Trophoblast cell (in vitro differentiated cells and primary cell): ENCODE measurements around the gene KRTAP10-7.
"Not testable (repeated sequence)": the region's sequence is repeated elsewhere in the genome, so short reads cannot be mapped to it uniquely, and the experiment has no call there.

ENCODE experiments used
- DNase-seq, 2 donors: peaks; one replicate each; pipeline ENCODE4 v3.0.0-alpha.2; 2016
- H2AFZ ChIP-seq: 2 replicates; pipeline ENCODE4 v1.6.1; 2013; ENCODE audit warnings: low read length, moderate library complexity, mild to moderate bottlenecking; ENCODE audit not compliant: insufficient read depth, poor library complexity
- H2AK5ac ChIP-seq: 2 replicates; pipeline ENCODE4 v1.6.1; 2013; ENCODE audit warnings: mild to moderate bottlenecking, low read length
- H2BK120ac ChIP-seq: 2 replicates; pipeline ENCODE4 v1.6.1; 2013; ENCODE audit warnings: low read length, mild to moderate bottlenecking, moderate library complexity; ENCODE audit not compliant: insufficient read depth, poor library complexity
- H2BK12ac ChIP-seq: 2 replicates; pipeline ENCODE4 v1.6.1; 2013; ENCODE audit warnings: mild to moderate bottlenecking, low read length, moderate library complexity
- H2BK5ac ChIP-seq: 2 replicates; pipeline ENCODE4 v1.6.1; 2013; ENCODE audit warnings: low read length, low read depth, moderate library complexity, mild to moderate bottlenecking; ENCODE audit not compliant: poor library complexity
- H3K14ac ChIP-seq: 2 replicates; pipeline ENCODE4 v1.6.1; 2013; ENCODE audit warnings: mild to moderate bottlenecking, low read length
- H3K18ac ChIP-seq: 2 replicates; pipeline ENCODE4 v1.6.1; 2013; ENCODE audit warnings: mild to moderate bottlenecking, low read length
- H3K23ac ChIP-seq: 2 replicates; pipeline ENCODE4 v1.6.1; 2013; ENCODE audit warnings: low read length
- H3K27ac ChIP-seq: 2 replicates; pipeline ENCODE4 v1.5.1; 2013; ENCODE audit warnings: low read depth, mild to moderate bottlenecking, inconsistent platforms, low read length, moderate library complexity
- H3K27me3 ChIP-seq: 2 replicates; pipeline ENCODE4 v1.6.1; 2013; ENCODE audit warnings: inconsistent platforms, mild to moderate bottlenecking, low read length, moderate library complexity; ENCODE audit not compliant: insufficient read depth
- H3K36me3 ChIP-seq, 2 experiments: 1 replicate in 1 of 2; 2 replicates in 1 of 2; pipeline ENCODE4 v1.6.1; 2013; ENCODE audit warnings: low read length in 2 of 2, mild to moderate bottlenecking in 2 of 2, moderate library complexity in 1 of 2; ENCODE audit not compliant: insufficient read depth in 2 of 2, control insufficient read depth in 1 of 2
- H3K4ac ChIP-seq: 2 replicates; pipeline ENCODE4 v1.6.1; 2013; ENCODE audit warnings: low read depth, mild to moderate bottlenecking, low read length, moderate library complexity
- H3K4me1 ChIP-seq, 2 experiments: 1 replicate in 1 of 2; 2 replicates in 1 of 2; pipeline ENCODE4 v1.6.1; 2013; ENCODE audit warnings: low read length in 2 of 2, mild to moderate bottlenecking in 2 of 2, moderate library complexity in 1 of 2; ENCODE audit not compliant: insufficient read depth in 2 of 2, control insufficient read depth in 1 of 2
- H3K4me2 ChIP-seq: 2 replicates; pipeline ENCODE4 v1.6.1; 2013; ENCODE audit warnings: inconsistent platforms, mild to moderate bottlenecking, low read length, moderate library complexity
- H3K4me3 ChIP-seq: 2 replicates; pipeline ENCODE4 v1.5.1; 2013; ENCODE audit warnings: mild to moderate bottlenecking, low read depth, low read length, inconsistent platforms
- H3K79me1 ChIP-seq: one replicate; pipeline ENCODE4 v1.6.1; 2013; ENCODE audit warnings: low read length
- H3K79me2 ChIP-seq: 2 replicates; pipeline ENCODE4 v1.6.1; 2013; ENCODE audit warnings: low read length, mild to moderate bottlenecking; ENCODE audit not compliant: control insufficient read depth, insufficient read depth, poor library complexity
- H3K9ac ChIP-seq: 2 replicates; pipeline ENCODE4 v1.6.1; 2013; ENCODE audit warnings: mild to moderate bottlenecking, low read length
- H3K9me3 ChIP-seq: 2 replicates; pipeline ENCODE4 v1.6.1; 2013; ENCODE audit warnings: low read depth, mild to moderate bottlenecking, control low read depth, inconsistent platforms, low read length; ENCODE audit not compliant: insufficient read depth
- H4K12ac ChIP-seq: 2 replicates; pipeline ENCODE4 v1.6.1; 2013; ENCODE audit warnings: low read depth, mild to moderate bottlenecking, low read length, moderate library complexity
- H4K8ac ChIP-seq: 2 replicates; pipeline ENCODE4 v1.6.1; 2013; ENCODE audit warnings: low read depth, mild to moderate bottlenecking, low read length, moderate library complexity
- H4K91ac ChIP-seq: one replicate; pipeline ENCODE4 v1.6.1; 2013; ENCODE audit warnings: low read depth, mild to moderate bottlenecking, low read length, moderate library complexity
- WGBS: extraction: QIAGEN DNeasy Blood & Tissue Kit; methylation state at CpG from one replicate; pipeline ENCODE4 v1.1.7; 2013; ENCODE audit warnings: missing lambda C conversion rate; ENCODE audit not compliant: insufficient read length, insufficient coverage; ENCODE audit errors: extremely low coverage; 5-methylcytosine and 5-hydroxymethylcytosine counted together

KRTAP10-7 gene

GRCh38 chr21:44558329-44558675 lies 42.1 kb upstream of the KRTAP10-7 start:
- H3K79me1 ChIP-seq, H3K27me3 ChIP-seq, H4K8ac ChIP-seq, H3K23ac ChIP-seq, H2BK12ac ChIP-seq, H3K4me1 ChIP-seq, H2AK5ac ChIP-seq, H2AFZ ChIP-seq, H4K91ac ChIP-seq, H3K9ac ChIP-seq, H2BK120ac ChIP-seq, H3K79me2 ChIP-seq, H3K36me3 ChIP-seq, H3K4me3 ChIP-seq, H3K9me3 ChIP-seq, H3K27ac ChIP-seq, H3K4ac ChIP-seq, DNase-seq, H3K18ac ChIP-seq, H3K4me2 ChIP-seq, H4K12ac ChIP-seq, H2BK5ac ChIP-seq, H3K14ac ChIP-seq: not testable (repeated sequence)
- WGBS: no CpG with 5 or more reads among the region's 10 CpGs

- no peak within 1 kb of the TSS for H4K12ac ChIP-seq
- H4K91ac ChIP-seq: no peak within 1 kb of the TSS
- H3K9ac ChIP-seq: no peak within 1 kb of the TSS
- H2AFZ ChIP-seq: no peak within 1 kb of the TSS
- H3K4me2 ChIP-seq: no peak within 1 kb of the TSS
- WGBS: no CpG with 5 or more reads among the region's 5 CpGs
- no peak within 1 kb of the TSS for H3K14ac ChIP-seq
- H3K79me2 ChIP-seq: no peaks in the 10 kb centered on the region
- H3K79me1 ChIP-seq: no peaks in the 10 kb centered on the region
- H3K36me3 ChIP-seq: no peaks in the 10 kb centered on the region
- H3K27ac ChIP-seq: no peak within 1 kb of the TSS
- no peak for DNase-seq
- no peak within 1 kb of the TSS for H3K4me3 ChIP-seq
- no peaks in the 10 kb centered on the region for H3K27me3 ChIP-seq
- no peak within 1 kb of the TSS for H2BK5ac ChIP-seq
- H3K9me3 ChIP-seq: peaks cover 2% of the 10 kb centered on the region
- no peak within 1 kb of the TSS for H3K18ac ChIP-seq
- no peak within 1 kb of the TSS for H4K8ac ChIP-seq
- no peak within 1 kb of the TSS for H2BK12ac ChIP-seq
- no peak within 1 kb of the TSS for H3K23ac ChIP-seq
- H2AK5ac ChIP-seq: no peak within 1 kb of the TSS
- H2BK120ac ChIP-seq: no peak within 1 kb of the TSS
- H3K4ac ChIP-seq: no peak within 1 kb of the TSS
- no peaks in the 10 kb centered on the region for H3K4me1 ChIP-seq
Measured at GRCh38 chr21:44558695-44559094, 41.7 kb upstream of the KRTAP10-7 start, which contains the start of gene KRTAP10-3. Gene KRTAP10-3, minus strand, starts transcription at chr21:44558795. Its CDS starts 80 bp downstream, at chr21:44558715.

GRCh38 chr21:44564099-44564498 lies 36.3 kb upstream of the KRTAP10-7 start:
- no peak overlapping the region for H4K12ac ChIP-seq
- no CpG with 5 or more reads among the region's 1 CpG for WGBS
- H2BK12ac ChIP-seq: no peak overlapping the region
- H3K9me3 ChIP-seq: peaks cover 2% of the 10 kb centered on the region
- no peak overlapping the region for H2BK120ac ChIP-seq
- H4K8ac ChIP-seq: no peak overlapping the region
- no peaks in the 10 kb centered on the region for H3K79me1 ChIP-seq
- DNase-seq: no peak
- no peak overlapping the region for H3K4me2 ChIP-seq
- no peak overlapping the region for H2AK5ac ChIP-seq
- no peaks in the 10 kb centered on the region for H3K4me1 ChIP-seq
- no peak overlapping the region for H2AFZ ChIP-seq
- no peak overlapping the region for H4K91ac ChIP-seq
- no peak overlapping the region for H3K23ac ChIP-seq
- H3K27me3 ChIP-seq: no peaks in the 10 kb centered on the region
- H3K4me3 ChIP-seq: no peak overlapping the region
- no peak overlapping the region for H3K18ac ChIP-seq
- no peak overlapping the region for H2BK5ac ChIP-seq
- H3K9ac ChIP-seq: no peak overlapping the region
- H3K27ac ChIP-seq: no peak overlapping the region
- no peak overlapping the region for H3K4ac ChIP-seq
- no peaks in the 10 kb centered on the region for H3K79me2 ChIP-seq
- H3K14ac ChIP-seq: no peak overlapping the region
- H3K36me3 ChIP-seq: no peaks in the 10 kb centered on the region

GRCh38 chr21:44564886-44565598 lies 35.4 kb upstream of the KRTAP10-7 start:
- H3K79me1 ChIP-seq: no peaks in the 10 kb centered on the region
- H3K4me3 ChIP-seq: no peak overlapping the region
- no peak overlapping the region for H3K9ac ChIP-seq
- no CpG with 5 or more reads among the region's 1 CpG for WGBS
- no peaks in the 10 kb centered on the region for H3K4me1 ChIP-seq
- no peak overlapping the region for H2BK5ac ChIP-seq
- no peaks in the 10 kb centered on the region for H3K27me3 ChIP-seq
- H4K8ac ChIP-seq: no peak overlapping the region
- H2BK120ac ChIP-seq: no peak overlapping the region
- DNase-seq: no peak
- no peak overlapping the region for H4K12ac ChIP-seq
- H2AK5ac ChIP-seq: no peak overlapping the region
- H2AFZ ChIP-seq: no peak overlapping the region
- H2BK12ac ChIP-seq: no peak overlapping the region
- no peak overlapping the region for H3K4ac ChIP-seq
- H3K18ac ChIP-seq: no peak overlapping the region
- no peaks in the 10 kb centered on the region for H3K36me3 ChIP-seq
- no peak overlapping the region for H3K27ac ChIP-seq
- no peak overlapping the region for H3K23ac ChIP-seq
- no peaks in the 10 kb centered on the region for H3K79me2 ChIP-seq
- H3K4me2 ChIP-seq: no peak overlapping the region
- H3K9me3 ChIP-seq: no peaks in the 10 kb centered on the region
- no peak overlapping the region for H3K14ac ChIP-seq
- no peak overlapping the region for H4K91ac ChIP-seq
